GM21723 (cell line): ENCODE measurements around the gene GARIN1A.
"Not testable (repeated sequence)": the region's sequence is repeated elsewhere in the genome, so short reads cannot be mapped to it uniquely, and the experiment has no call there.

Source experiments
- ATAC-seq: cut with Tn5 transposase; IDR thresholded peaks from one replicate; pipeline ENCODE4 v1.9.1; 2021; ENCODE audit warnings: mild to moderate bottlenecking, moderate library complexity; ENCODE audit not compliant: unreplicated experiment

The GARIN1A gene

GRCh38 chr7:128681794-128682537 is 9.9 kb downstream of the GARIN1A start:
- no peak for ATAC-seq

DNA sequence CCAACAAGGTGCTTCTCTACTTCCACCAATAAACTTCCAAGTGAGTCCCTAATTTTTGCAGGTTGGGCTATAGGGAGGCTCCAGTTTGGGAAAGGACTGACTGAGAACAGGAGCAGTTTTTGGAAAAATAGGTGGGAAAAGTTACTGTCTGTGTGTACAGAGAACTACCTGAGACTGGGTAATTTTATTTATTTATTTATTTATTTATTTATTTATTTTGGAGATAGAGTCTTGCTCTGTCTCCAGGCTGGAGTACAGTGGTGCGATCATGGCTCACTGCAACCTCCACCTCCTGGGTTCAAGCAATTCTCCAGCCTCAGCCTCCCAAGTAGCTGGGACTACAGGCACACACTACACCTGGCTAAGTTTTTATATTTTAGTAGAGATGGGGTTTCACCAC is 11.2 kb downstream of the GARIN1A start:
- not testable (repeated sequence) for ATAC-seq

DNA sequence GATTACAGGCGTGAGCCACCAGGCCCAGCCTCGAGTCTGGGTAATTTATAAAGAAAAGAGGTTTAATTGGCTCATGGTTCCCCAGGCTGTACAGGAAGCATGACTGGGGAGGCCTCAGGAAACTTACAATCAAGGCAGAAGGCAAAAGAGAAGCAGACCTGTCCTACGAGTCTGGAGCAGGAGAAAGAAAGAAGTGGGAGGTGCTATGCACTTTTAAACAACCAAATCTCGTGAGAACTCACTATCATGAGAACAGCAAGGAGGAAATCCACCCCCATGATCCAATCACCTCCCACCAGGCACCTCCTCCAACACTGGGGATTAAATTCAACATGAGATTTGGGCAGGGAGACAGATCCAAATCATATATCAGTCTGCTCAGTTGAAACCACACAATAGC is 11.6 kb downstream of the GARIN1A start:
- not testable (repeated sequence) for ATAC-seq

- no peak for ATAC-seq
Measured at GRCh38 chr7:128687131-128687530, 15.0 kb downstream of the GARIN1A start.

DNA sequence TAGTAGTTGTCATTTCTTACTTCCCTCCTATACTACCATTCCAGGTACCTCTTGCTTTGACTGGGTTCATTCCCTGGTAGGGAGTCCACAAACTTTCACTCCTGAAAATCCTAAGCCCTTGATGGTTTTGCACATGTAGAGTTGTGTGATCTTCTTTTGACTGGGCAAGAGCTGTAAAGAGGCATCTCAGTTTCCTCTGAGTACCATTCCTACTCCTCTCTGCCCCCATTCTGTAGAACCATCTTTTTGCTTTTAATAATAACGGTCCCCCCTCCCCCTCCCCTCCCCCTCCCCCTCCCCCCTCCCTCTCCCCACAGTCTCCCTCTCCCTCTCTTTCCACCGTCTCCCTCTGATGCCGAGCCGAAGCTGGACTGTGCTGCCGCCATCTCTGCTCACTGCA is 16.4 kb downstream of the GARIN1A start:
- no peak for ATAC-seq

- not testable (repeated sequence) for ATAC-seq
Measured at GRCh38 chr7:128689161-128689935, 17.3 kb downstream of the GARIN1A start.

DNA sequence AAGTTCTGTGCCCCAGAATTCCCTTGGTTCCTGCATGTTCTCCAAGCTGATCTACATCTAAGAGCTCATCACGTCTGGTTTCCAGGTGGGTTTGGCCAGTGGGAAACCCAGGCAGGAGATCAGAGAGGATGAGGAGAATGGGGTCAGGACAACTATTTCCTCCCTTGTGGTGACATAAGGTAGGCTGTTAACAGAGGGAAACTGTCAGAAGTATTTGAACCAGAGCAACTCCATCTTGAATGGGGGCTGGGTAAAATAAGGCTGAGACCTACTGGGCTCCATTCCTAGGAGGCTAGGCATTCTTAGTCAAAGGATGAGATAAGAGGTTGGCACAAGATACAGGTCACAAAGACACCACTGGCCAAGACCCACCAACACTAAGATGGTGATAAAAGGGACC is 19.1 kb downstream of the GARIN1A start:
- no peak for ATAC-seq

GRCh38 chr7:128692623-128693270 is 20.7 kb downstream of the GARIN1A start:
- ATAC-seq, result no peak

DNA sequence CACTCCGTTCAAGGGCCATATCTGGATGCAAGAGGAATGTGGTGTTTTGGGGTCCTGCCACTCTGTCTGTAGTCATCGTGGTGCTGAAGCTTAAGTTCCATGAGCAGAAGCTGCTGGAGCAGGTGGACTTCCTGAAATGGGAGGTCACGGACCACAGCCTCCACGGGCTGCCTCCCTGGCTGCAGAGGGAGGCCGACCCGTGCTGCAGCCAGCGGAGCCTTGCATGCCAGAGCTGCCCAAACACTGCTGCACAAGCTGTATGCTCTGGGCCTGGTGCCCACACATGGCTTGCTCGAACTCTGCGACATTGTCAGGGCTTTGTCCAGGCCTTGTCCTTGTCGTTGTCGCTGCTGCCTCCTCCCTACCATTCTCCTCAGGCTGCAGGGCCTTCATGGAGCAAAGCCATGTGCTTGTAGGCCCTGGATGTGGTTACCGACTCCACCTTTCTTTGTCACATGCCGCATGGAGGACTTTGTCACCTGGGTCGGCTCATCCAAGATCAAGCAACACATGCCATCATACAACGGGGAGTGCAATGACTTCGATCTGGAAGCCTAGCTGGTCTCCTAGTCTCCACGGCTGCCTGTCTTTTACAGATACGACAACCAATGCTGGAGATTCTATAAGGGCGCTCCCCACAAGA is 21.4 kb downstream of the GARIN1A start:
- ATAC-seq, result no peak

DNA sequence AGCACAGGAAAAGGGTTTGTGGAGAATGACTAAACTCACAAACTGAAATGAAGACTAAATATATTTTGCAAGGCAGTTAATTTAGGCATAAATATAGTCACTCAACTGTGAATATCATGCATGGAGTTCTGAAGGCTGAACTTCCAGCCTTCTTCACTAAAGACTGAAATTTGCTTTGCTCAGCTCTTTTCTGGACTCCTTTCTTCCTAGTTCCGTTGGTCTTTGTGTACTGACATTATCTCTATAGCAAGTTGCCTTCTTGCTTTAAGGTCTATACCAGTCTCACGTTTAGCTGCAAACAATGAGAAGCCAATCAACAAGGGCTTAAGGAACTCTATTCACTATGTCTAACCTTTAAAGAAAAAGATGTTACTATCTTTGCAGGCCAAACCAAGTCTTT is 22.6 kb downstream of the GARIN1A start:
- ATAC-seq, result no peak

- ATAC-seq, result no peak
Measured at GRCh38 chr7:128697302-128697905, 25.3 kb downstream of the GARIN1A start.

DNA sequence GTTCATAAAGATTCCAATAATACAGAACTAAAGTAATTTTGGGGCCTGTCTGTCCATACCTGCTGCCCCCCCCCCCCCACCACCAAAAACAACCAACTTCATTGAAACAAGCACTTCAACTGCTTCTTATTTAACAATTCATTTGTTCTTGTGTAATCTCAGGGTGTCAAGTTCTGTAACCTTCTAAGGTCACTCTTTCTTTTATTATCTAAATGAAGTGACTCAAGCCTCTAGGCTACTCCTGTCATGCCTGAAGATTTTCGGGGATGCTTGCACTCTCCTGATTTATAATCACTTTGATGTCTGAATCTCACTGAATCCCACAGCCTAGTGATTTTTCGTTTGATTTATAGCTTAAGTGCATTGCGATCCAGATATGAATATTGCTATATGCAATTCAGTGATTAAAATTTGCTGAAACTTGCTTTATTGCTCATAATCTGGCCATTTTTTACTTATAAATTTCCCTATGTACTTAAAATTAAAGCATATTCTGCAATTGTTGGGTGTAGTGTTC is 27.2 kb downstream of the GARIN1A start:
- no peak for ATAC-seq

GRCh38 chr7:128699895-128700294 is 27.8 kb downstream of the GARIN1A start:
- no peak for ATAC-seq

- ATAC-seq, result no peak
Measured at GRCh38 chr7:128701062-128701785, 29.1 kb downstream of the GARIN1A start.

DNA sequence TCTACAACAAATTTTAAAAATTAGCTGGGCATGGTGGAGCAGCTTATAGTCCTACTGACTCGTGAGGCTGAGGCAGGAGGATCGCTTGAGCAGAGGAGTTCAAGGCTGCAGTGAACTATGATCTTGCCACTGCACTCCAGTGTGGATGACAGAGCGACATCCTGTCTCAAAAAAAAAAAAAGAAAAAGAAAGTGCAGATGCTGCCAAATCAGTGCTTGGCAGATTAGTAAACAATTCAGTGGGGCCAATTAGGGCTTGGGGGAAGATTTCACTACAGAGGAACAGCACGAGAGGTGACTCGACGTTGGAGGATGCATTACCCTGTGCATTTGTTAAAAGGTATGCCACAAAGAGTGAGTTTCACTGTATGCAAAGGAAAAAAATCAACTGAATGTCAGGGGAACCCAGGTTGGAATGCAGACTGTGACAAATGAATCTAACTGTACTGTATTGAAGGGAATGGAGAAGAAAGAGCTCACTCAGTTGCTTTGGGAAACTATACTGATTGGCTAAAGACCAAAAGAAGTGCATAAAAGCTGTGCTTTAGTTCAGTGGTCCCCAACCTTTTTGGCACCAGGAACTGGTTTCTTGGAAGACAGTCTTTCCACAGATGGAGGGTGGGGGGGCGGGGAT is 31.6 kb downstream of the GARIN1A start:
- ATAC-seq, result no peak

GRCh38 chr7:128705891-128706333 is 33.8 kb downstream of the GARIN1A start:
- ATAC-seq, result no peak

DNA sequence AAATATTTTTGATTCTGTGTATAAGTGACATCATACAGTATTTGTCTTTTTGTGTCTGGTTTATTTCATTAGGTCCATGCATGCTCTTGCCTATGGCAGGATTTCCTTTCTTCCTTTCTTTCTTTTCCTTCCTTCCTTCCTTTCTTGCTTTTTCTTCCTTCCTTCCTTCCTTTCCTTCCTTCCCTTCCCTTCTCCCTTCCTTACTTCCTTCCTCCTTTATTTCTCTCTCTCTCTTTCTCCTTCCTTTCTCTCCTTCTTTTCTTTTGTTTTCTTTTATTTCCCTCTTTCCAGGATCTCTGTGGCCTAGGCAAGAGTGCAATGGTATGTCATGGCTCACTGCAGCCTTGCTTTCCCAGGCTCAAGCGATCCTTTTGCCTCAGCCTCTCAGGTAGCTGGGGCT is 35.7 kb downstream of the GARIN1A start:
- ATAC-seq, result no peak

DNA sequence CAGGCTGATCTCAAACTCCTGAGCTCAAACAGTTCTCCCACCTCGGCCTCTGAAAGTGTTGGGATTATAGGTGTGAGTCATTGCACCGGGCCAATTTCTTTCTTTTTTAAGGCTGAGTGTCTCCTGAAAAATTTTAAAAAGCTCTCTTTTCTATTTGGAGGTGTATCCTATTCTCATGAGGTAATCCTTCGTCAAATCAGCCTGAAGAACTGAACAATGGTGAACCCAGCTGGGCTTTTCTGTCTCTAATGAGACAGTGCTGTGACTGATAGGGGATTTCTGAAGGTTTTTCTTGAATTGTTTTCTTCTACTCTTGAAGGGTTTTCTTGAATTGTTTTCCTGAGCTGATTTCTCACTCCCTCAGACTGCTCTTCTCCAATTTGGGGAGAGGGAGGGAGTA is 36.1 kb downstream of the GARIN1A start:
- ATAC-seq, result no peak

GRCh38 chr7:128708824-128709223 is 36.7 kb downstream of the GARIN1A start:
- ATAC-seq, result no peak
